MM.1S (cell line): ENCODE measurements around the gene TBRG1.

Experiments used
- DNase-seq: peaks from one replicate; pipeline ENCODE4 v3.0.0-alpha.2; 2015
- H2AFZ ChIP-seq: fragments of 300-600 bp; sonication (generic); 2 replicates; pipeline ENCODE4 v1.6.0; 2016; ENCODE audit warnings: antibody characterized with exemption, low read length
- H3F3A ChIP-seq: fragments of 300-600 bp; sonication (generic); 2 replicates; pipeline ENCODE4 v1.6.1; 2016; ENCODE audit warnings: mild to moderate bottlenecking, antibody characterized with exemption, low read length, moderate library complexity, mixed read lengths; ENCODE audit not compliant: insufficient read depth
- H3K27ac ChIP-seq: fragments of 300-600 bp; sonication (generic); 2 replicates; pipeline ENCODE4 v1.5.1; 2016; ENCODE audit warnings: mild to moderate bottlenecking, low read length
- H3K27me3 ChIP-seq: fragments of 300-600 bp; sonication (generic); replicated peaks from 2 replicates; pipeline ENCODE4 v1.6.0; 2016; ENCODE audit warnings: low read length; ENCODE audit not compliant: insufficient read depth
- H3K36me3 ChIP-seq: fragments of 300-600 bp; sonication (generic); replicated peaks from 2 replicates; pipeline ENCODE4 v1.6.1; 2016; ENCODE audit warnings: mild to moderate bottlenecking, low read length, mixed read lengths; ENCODE audit not compliant: insufficient read depth
- H3K4me1 ChIP-seq: fragments of 300-600 bp; sonication (generic); 2 replicates; pipeline ENCODE4 v1.6.1; 2016; ENCODE audit warnings: low read length, mixed read lengths
- H3K4me2 ChIP-seq: fragments of 300-600 bp; sonication (generic); 2 replicates; pipeline ENCODE4 v1.6.0; 2016; ENCODE audit warnings: low read depth, low read length
- H3K4me3 ChIP-seq: fragments of 300-600 bp; sonication (generic); 2 replicates; pipeline ENCODE4 v1.5.1; 2016; ENCODE audit warnings: low read length, mixed read lengths
- H3K79me2 ChIP-seq: fragments of 300-600 bp; sonication (generic); 2 replicates; pipeline ENCODE4 v1.6.1; 2016; ENCODE audit warnings: mixed run types, low read length, mixed read lengths
- H3K9ac ChIP-seq: fragments of 300-600 bp; sonication (generic); 2 replicates; pipeline ENCODE4 v1.6.1; 2016; ENCODE audit warnings: low read length, mixed read lengths
- H3K9me2 ChIP-seq: fragments of 300-600 bp; sonication (generic); replicated peaks from 2 replicates; pipeline ENCODE4 v1.6.1; 2016; ENCODE audit warnings: mild to moderate bottlenecking, low read length, mixed read lengths; ENCODE audit not compliant: insufficient read depth
- H3K9me3 ChIP-seq: fragments of 300-600 bp; sonication (generic); replicated peaks from 2 replicates; pipeline ENCODE4 v1.6.1; 2016; ENCODE audit warnings: mild to moderate bottlenecking, low read length, mixed read lengths; ENCODE audit not compliant: insufficient read depth
- H4K20me1 ChIP-seq: fragments of 300-600 bp; sonication (generic); 2 replicates; pipeline ENCODE4 v1.6.1; 2016; ENCODE audit warnings: mild to moderate bottlenecking, low read length, moderate library complexity, mixed read lengths; ENCODE audit not compliant: insufficient read depth
- CTCF ChIP-seq: fragments of 300-600 bp; sonication (generic); IDR thresholded peaks from 2 replicates; pipeline ENCODE4 v1.5.1; 2016; ENCODE audit warnings: antibody characterized with exemption, low read length, mixed read lengths
- EZH2 ChIP-seq: fragments of 300-600 bp; sonication (generic); optimal IDR thresholded peaks from 2 replicates; pipeline ENCODE3; 2017; ENCODE audit warnings: low read depth, mild to moderate bottlenecking, antibody characterized with exemption, low read length, mixed read lengths
- EZH2phosphoT487 ChIP-seq: fragments of 300-600 bp; sonication (generic); IDR thresholded peaks from 2 replicates; pipeline ENCODE4 v1.6.1; 2018; ENCODE audit warnings: antibody characterized with exemption, low read length

The TBRG1 gene

GRCh38 chr11:124657904-124658303, 35.2 kb downstream of the TBRG1 start:
- Histone ChIP-seq H3K4me2 (no peak overlapping the region), H3F3A (no peaks in the 10 kb centered on the region)

GRCh38 chr11:124658501-124658900, 35.8 kb downstream of the TBRG1 start:
- Histone ChIP-seq H3K9me2 (no peaks in the 10 kb centered on the region), H3K27me3 (no peaks in the 10 kb centered on the region), H3K4me2 (no peak overlapping the region), H2AFZ (no peak overlapping the region), H3K4me3 (no peak overlapping the region), H4K20me1 (no peaks in the 10 kb centered on the region), H3K9me3 (no peaks in the 10 kb centered on the region), H3K4me1 (no peaks in the 10 kb centered on the region), H3K9ac (no peak overlapping the region), H3K27ac (no peak overlapping the region), H3K36me3 (no peaks in the 10 kb centered on the region), H3F3A (no peaks in the 10 kb centered on the region), H3K79me2 (no peaks in the 10 kb centered on the region)
- no peak for DNase-seq
- TF ChIP-seq CTCF (no peak), EZH2phosphoT487 (no peak), EZH2 (no peak)

More at GRCh38 chr11:124657904-124658303, 35.2 kb downstream of the TBRG1 start:
- TF ChIP-seq EZH2 (no peak), EZH2phosphoT487 (no peak), CTCF (no peak)
- no peak for DNase-seq
- H3K27ac ChIP-seq, result no peak overlapping the region
- H2AFZ ChIP-seq, result no peak overlapping the region
- H3K9ac ChIP-seq, result no peak overlapping the region
- H3K4me3 ChIP-seq, result no peak overlapping the region
- no peaks in the 10 kb centered on the region for H3K9me2 ChIP-seq
- H3K36me3 ChIP-seq, result no peaks in the 10 kb centered on the region
- H3K27me3 ChIP-seq, result no peaks in the 10 kb centered on the region
- no peaks in the 10 kb centered on the region for H3K9me3 ChIP-seq
- no peaks in the 10 kb centered on the region for H3K79me2 ChIP-seq
- H3K4me1 ChIP-seq, result no peaks in the 10 kb centered on the region
- no peaks in the 10 kb centered on the region for H4K20me1 ChIP-seq

- no peaks in the 10 kb centered on the region for H3K27me3 ChIP-seq
- DNase-seq, result no peak
- H2AFZ ChIP-seq, result no peak overlapping the region
- no peaks in the 10 kb centered on the region for H3K36me3 ChIP-seq
- no peak overlapping the region for H3K4me2 ChIP-seq
- H3K79me2 ChIP-seq, result no peaks in the 10 kb centered on the region
- H3K27ac ChIP-seq, result no peak overlapping the region
- no peak for TF ChIP-seq CTCF
- TF ChIP-seq EZH2phosphoT487, result no peak
- no peak for TF ChIP-seq EZH2
- H3K9me3 ChIP-seq, result no peaks in the 10 kb centered on the region
- H3K9me2 ChIP-seq, result no peaks in the 10 kb centered on the region
- no peak overlapping the region for H3K9ac ChIP-seq
- no peaks in the 10 kb centered on the region for H4K20me1 ChIP-seq
- H3F3A ChIP-seq, result no peaks in the 10 kb centered on the region
- no peaks in the 10 kb centered on the region for H3K4me1 ChIP-seq
- no peak overlapping the region for H3K4me3 ChIP-seq
Measured at GRCh38 chr11:124658986-124659385, 36.3 kb downstream of the TBRG1 start.
